GM23338 (cell line): Measurements from ENCODE around the gene PIGH. TPM values are rescaled to one million over a fixed set of nuclear protein-coding genes. Genes with fewer than 3 reads are reported as not detected.

Experiments used
- ATAC-seq: fragments of 200-7000 bp; cut with Tn5 transposase; 3 replicates; pipeline ENCODE4 v1.9.1; 2020
- DNase-seq: peaks from one replicate; pipeline ENCODE4 v3.0.0-alpha.2; 2015; ENCODE audit warnings: low spot score
- H2AFZ ChIP-seq: fragments of 200-600 bp; sonication (generic); 2 replicates; pipeline ENCODE4 v1.8.0; 2016; ENCODE audit warnings: antibody characterized with exemption, mild to moderate bottlenecking, moderate library complexity
- H3F3A ChIP-seq: fragments of 200-600 bp; sonication (generic); replicated peaks from 2 replicates; pipeline ENCODE4 v1.8.0; 2017; ENCODE audit warnings: antibody characterized with exemption, mixed run types, low read depth
- H3K27ac ChIP-seq: fragments of 200-600 bp; sonication (generic); 2 replicates; pipeline ENCODE4 v1.6.1; 2016; ENCODE audit warnings: low read depth
- H3K27me3 ChIP-seq: fragments of 200-600 bp; sonication (generic); 2 replicates; pipeline ENCODE4 v1.8.0; 2016; ENCODE audit warnings: mild to moderate bottlenecking, mixed run types, moderate library complexity; ENCODE audit not compliant: insufficient read depth
- H3K36me3 ChIP-seq: fragments of 200-600 bp; sonication (generic); 2 replicates; pipeline ENCODE4 v1.8.0; 2016; ENCODE audit warnings: mild to moderate bottlenecking; ENCODE audit not compliant: insufficient read depth
- H3K4me1 ChIP-seq: fragments of 200-600 bp; sonication (generic); 2 replicates; pipeline ENCODE4 v1.8.0; 2016; ENCODE audit warnings: mild to moderate bottlenecking, moderate library complexity; ENCODE audit not compliant: insufficient read depth
- H3K4me2 ChIP-seq: fragments of 200-600 bp; sonication (generic); 2 replicates; pipeline ENCODE4 v1.7.1; 2017; ENCODE audit warnings: mixed run types
- H3K4me3 ChIP-seq: fragments of 200-600 bp; sonication (generic); 2 replicates; pipeline ENCODE4 v1.6.1; 2016; ENCODE audit warnings: mixed run types
- H3K79me2 ChIP-seq: fragments of 200-600 bp; sonication (generic); replicated peaks from 2 replicates; pipeline ENCODE4 v1.8.0; 2017; ENCODE audit warnings: mild to moderate bottlenecking; ENCODE audit not compliant: insufficient read depth
- H3K9me2 ChIP-seq: fragments of 200-600 bp; sonication (generic); 2 replicates; pipeline ENCODE4 v1.8.0; 2017; ENCODE audit not compliant: insufficient read depth
- H4K20me1 ChIP-seq: fragments of 200-600 bp; sonication (generic); replicated peaks from 2 replicates; pipeline ENCODE4 v1.8.0; 2017; ENCODE audit warnings: mild to moderate bottlenecking; ENCODE audit not compliant: insufficient read depth
- H3K27ac Mint-ChIP-seq: 2 replicates; pipeline ENCODE4 v1.8.0; 2020; ENCODE audit warnings: inconsistent platforms, mild to moderate bottlenecking, moderate library complexity, mixed read lengths
- H3K27me3 Mint-ChIP-seq: 3 replicates; pipeline ENCODE4 v1.8.0; 2022; ENCODE audit warnings: low read depth, mild to moderate bottlenecking, moderate library complexity, mixed read lengths, inconsistent platforms; ENCODE audit not compliant: insufficient read depth, poor library complexity
- H3K36me3 Mint-ChIP-seq: 3 replicates; pipeline ENCODE4 v1.8.0; 2021; ENCODE audit warnings: low read depth, mild to moderate bottlenecking, inconsistent platforms, moderate library complexity, mixed read lengths
- H3K4me1 Mint-ChIP-seq: 3 replicates; pipeline ENCODE4 v1.8.0; 2020; ENCODE audit warnings: mild to moderate bottlenecking, inconsistent platforms, mixed read lengths
- H3K4me3 Mint-ChIP-seq: 3 replicates; pipeline ENCODE4 v1.8.0; 2021; ENCODE audit warnings: moderate library complexity, mild to moderate bottlenecking, inconsistent platforms, mixed read lengths
- H3K9me3 Mint-ChIP-seq: 3 replicates; pipeline ENCODE4 v1.8.0; 2020; ENCODE audit warnings: moderate library complexity, mild to moderate bottlenecking, inconsistent platforms, mixed read lengths
- CREB1 ChIP-seq: fragments of 250-450 bp; sonication (Bioruptor Pico); IDR thresholded peaks from 2 replicates; pipeline ENCODE4 v1.5.0; 2020; ENCODE audit warnings: low read depth, mild to moderate bottlenecking, moderate library complexity
- EZH2 ChIP-seq: fragments of 200-600 bp; sonication (generic); IDR thresholded peaks from one replicate; pipeline ENCODE4 v1.8.0; 2017; ENCODE audit warnings: antibody characterized with exemption, mild to moderate bottlenecking, low read depth; ENCODE audit not compliant: unreplicated experiment
- EZH2phosphoT487 ChIP-seq: fragments of 200-600 bp; sonication (generic); IDR thresholded peaks from one replicate; pipeline ENCODE4 v1.8.1; 2018; ENCODE audit warnings: antibody characterized with exemption; ENCODE audit not compliant: unreplicated experiment
- NANOG ChIP-seq: IDR thresholded peaks from 2 replicates; pipeline ENCODE4 v1.6.1; 2016; ENCODE audit warnings: antibody characterized with exemption, borderline replicate concordance
- POLR2AphosphoS5 ChIP-seq: IDR thresholded peaks from 2 replicates; pipeline ENCODE4 v1.6.1; 2016; ENCODE audit warnings: antibody characterized with exemption, low read depth
- STAT1 ChIP-seq: IDR thresholded peaks from one replicate; pipeline ENCODE4 v1.6.1; 2016; ENCODE audit warnings: antibody characterized with exemption; ENCODE audit not compliant: unreplicated experiment
- ZNF114 ChIP-seq: fragments of 250-450 bp; sonication (Bioruptor Pico); IDR thresholded peaks from 2 replicates; pipeline ENCODE4 v1.5.0; 2020; ENCODE audit warnings: mild to moderate bottlenecking, moderate library complexity
- ZNF331 ChIP-seq: fragments of 250-450 bp; sonication (Bioruptor Pico); IDR thresholded peaks from 2 replicates; pipeline ENCODE4 v1.5.0; 2020; ENCODE audit warnings: low read depth, mild to moderate bottlenecking, moderate library complexity
- polyA plus RNA-seq: library from polyadenylated mRNA; unstranded; fragments of >200 nt; fragmentation: Nextera tagmentation; extraction: Ambion mirVana; gene quantifications from 2 replicates; pipeline ENCODE4 v1.2.1, GENCODE V29; 2016
- total RNA-seq: library from RNA; depleted of rRNA; stranded (reverse); fragments of >200 nt; shearing (Covaris generic); gene quantifications from 2 replicates; pipeline ENCODE4 v1.2.3, GENCODE V29; 2014
- TF ChIP-seq, protein P1 (sequence below), 2 experiments: fragments of 200-600 bp in 1 of 2; sonication (generic) in 1 of 2; conservative IDR thresholded peaks; 2 replicates each; pipeline versions ENCODE4 v1.5.1 to v1.6.1; 2016 to 2017; ENCODE audit warnings: antibody characterized with exemption in 2 of 2, low read depth in 2 of 2, mild to moderate bottlenecking in 2 of 2, moderate library complexity in 1 of 2
- TF ChIP-seq, protein P2 (sequence below): IDR thresholded peaks from 2 replicates; pipeline ENCODE4 v1.6.1; 2016; ENCODE audit warnings: antibody characterized with exemption
- TF ChIP-seq, protein P3 (sequence below): IDR thresholded peaks from one replicate; pipeline ENCODE4 v1.6.1; 2018; ENCODE audit warnings: antibody characterized with exemption; ENCODE audit not compliant: unreplicated experiment

PIGH gene
- total and polyA plus RNA-seq, 2 experiments from 2014 or later, result 8.7 to 9.3 TPM

DNA sequence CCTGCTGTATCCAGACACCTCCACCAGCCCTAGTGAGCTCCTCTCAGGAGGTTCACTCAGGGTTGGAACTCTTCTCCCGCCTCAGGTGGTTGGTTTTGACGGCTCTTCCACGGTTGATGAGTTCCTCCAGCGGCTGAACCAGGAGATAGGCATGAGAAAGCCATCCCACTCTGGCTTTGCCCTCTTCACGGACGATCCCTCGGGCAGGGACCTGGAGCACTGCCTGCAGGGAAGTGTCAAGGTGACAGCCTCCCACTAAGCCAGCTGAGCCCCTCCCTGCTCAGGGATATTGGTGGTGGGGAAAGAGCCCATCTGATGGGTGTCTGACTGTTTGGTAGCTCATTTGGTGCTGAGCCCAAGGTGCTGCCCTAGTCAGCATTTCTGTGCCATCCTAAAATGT lies 20.4 kb downstream of the PIGH start (continued):
- TF ChIP-seq ZNF331 (CRISPR knock-in tag) (no peak), STAT1 (no peak), EZH2 (no peak), CREB1 (no peak), POLR2AphosphoS5 (no peak)
- TF ChIP-seq, protein P1, sequence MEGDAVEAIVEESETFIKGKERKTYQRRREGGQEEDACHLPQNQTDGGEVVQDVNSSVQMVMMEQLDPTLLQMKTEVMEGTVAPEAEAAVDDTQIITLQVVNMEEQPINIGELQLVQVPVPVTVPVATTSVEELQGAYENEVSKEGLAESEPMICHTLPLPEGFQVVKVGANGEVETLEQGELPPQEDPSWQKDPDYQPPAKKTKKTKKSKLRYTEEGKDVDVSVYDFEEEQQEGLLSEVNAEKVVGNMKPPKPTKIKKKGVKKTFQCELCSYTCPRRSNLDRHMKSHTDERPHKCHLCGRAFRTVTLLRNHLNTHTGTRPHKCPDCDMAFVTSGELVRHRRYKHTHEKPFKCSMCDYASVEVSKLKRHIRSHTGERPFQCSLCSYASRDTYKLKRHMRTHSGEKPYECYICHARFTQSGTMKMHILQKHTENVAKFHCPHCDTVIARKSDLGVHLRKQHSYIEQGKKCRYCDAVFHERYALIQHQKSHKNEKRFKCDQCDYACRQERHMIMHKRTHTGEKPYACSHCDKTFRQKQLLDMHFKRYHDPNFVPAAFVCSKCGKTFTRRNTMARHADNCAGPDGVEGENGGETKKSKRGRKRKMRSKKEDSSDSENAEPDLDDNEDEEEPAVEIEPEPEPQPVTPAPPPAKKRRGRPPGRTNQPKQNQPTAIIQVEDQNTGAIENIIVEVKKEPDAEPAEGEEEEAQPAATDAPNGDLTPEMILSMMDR (conservative IDR thresholded peaks at IDR 0.05; ENCODE audit: low read depth in 2 of 2), result no peak
- TF ChIP-seq, protein P2, sequence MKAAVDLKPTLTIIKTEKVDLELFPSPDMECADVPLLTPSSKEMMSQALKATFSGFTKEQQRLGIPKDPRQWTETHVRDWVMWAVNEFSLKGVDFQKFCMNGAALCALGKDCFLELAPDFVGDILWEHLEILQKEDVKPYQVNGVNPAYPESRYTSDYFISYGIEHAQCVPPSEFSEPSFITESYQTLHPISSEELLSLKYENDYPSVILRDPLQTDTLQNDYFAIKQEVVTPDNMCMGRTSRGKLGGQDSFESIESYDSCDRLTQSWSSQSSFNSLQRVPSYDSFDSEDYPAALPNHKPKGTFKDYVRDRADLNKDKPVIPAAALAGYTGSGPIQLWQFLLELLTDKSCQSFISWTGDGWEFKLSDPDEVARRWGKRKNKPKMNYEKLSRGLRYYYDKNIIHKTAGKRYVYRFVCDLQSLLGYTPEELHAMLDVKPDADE, result no peak

DNA sequence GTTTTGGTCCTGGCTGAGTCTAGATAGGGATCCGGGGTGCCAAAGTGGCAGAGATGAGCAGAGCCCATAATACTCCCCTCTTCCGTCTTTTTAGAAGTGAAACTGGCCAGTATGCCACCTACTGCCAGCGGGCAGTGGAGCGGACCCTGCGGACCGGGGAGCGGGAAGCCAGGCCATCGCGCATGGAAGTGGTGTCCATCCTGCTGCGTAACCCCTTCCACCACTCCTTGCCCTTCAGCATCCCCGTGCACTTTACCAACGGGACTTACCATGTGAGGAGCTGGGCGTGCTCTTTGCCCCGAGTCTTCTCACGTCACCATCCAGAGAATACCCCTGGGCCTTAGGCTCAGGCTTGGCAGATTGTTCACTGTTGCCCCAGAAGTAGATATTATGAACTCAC lies 21.0 kb downstream of the PIGH start:
- H3K4me1 Mint-ChIP-seq, result no peaks in the 10 kb centered on the region; the same call in 2 of the 3 replicates
- Histone ChIP-seq H3K4me2 (no peak overlapping the region), H3K27me3 (no peaks in the 10 kb centered on the region), H3K4me1 (no peaks in the 10 kb centered on the region), H3F3A (no peaks in the 10 kb centered on the region), H3K4me3 (no peak overlapping the region), H3K9me2 (no peaks in the 10 kb centered on the region), H2AFZ (no peak overlapping the region), H3K27ac (no peak overlapping the region), H3K79me2 (no peaks in the 10 kb centered on the region), H3K36me3 (no peaks in the 10 kb centered on the region), H4K20me1 (no peaks in the 10 kb centered on the region; the same call in 1 of the 2 replicates)
- H3K9me3 Mint-ChIP-seq, result no peaks in the 10 kb centered on the region
- TF ChIP-seq POLR2AphosphoS5, result no peak
- ATAC-seq, result no peak
- H3K27me3 Mint-ChIP-seq, result peaks cover 4% of the 10 kb centered on the region
- no peak overlapping the region for H3K4me3 Mint-ChIP-seq
- no peak for DNase-seq
- H3K36me3 Mint-ChIP-seq, result peaks cover 27% of the 10 kb centered on the region
- no peak overlapping the region for H3K27ac Mint-ChIP-seq

DNA sequence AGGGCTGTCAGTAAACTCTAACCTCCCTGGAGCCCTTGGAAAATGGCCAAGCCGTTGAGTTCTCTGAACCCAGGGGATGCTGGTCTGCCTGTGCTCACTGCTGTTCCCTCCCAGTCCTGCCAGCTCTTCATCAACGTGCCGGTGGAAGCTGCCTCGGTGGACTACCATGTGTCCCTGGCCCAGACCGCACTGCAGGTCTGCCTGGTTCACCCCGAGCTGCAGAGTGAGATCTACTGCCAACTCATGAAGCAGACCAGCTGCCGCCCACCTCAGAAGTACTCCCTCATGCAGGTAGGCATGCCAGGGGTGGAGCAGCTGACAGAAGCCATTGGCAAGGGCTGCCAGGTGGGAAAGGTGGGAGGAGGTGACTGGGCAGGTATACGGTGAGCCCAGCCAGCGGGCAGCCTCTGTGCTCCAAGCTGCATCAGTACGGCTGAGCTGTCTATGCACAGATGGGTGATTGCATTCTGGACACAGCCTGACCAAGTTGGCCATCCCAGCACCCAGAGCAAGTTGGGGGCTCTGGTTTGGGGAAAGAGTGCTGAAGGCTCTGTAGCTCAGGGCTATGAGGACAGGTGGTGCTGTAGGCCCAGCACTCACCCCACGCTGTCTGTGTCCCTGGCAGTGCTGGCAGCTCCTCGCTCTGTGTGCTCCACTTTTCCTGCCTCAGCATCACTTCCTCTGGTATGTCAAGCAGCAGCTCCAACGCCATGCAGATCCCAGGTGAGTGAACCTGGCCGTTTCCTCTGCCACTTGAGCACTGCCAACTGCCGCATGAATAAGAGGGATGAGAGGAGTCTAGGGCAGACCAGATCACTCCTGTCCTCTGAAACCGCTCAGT lies 21.9 kb downstream of the PIGH start:
- Histone ChIP-seq H3K9me2 (no peaks in the 10 kb centered on the region), H3K4me3 (no peak overlapping the region), H4K20me1 (no peaks in the 10 kb centered on the region; the same call in 1 of the 2 replicates), H3F3A (no peaks in the 10 kb centered on the region), H3K4me1 (no peaks in the 10 kb centered on the region), H3K27me3 (no peaks in the 10 kb centered on the region), H2AFZ (no peak overlapping the region), H3K79me2 (no peaks in the 10 kb centered on the region), H3K4me2 (no peak overlapping the region), H3K27ac (no peak overlapping the region), H3K36me3 (no peaks in the 10 kb centered on the region)
- no peak overlapping the region for H3K27ac Mint-ChIP-seq
- H3K9me3 Mint-ChIP-seq, result no peaks in the 10 kb centered on the region
- no peak for DNase-seq
- ATAC-seq, result no peak
- peaks cover 32% of the 10 kb centered on the region for H3K36me3 Mint-ChIP-seq
- H3K4me1 Mint-ChIP-seq, result no peaks in the 10 kb centered on the region; the same call in 2 of the 3 replicates
- H3K27me3 Mint-ChIP-seq, result peaks cover 4% of the 10 kb centered on the region
- H3K4me3 Mint-ChIP-seq, result no peak overlapping the region
- TF ChIP-seq, protein P3, sequence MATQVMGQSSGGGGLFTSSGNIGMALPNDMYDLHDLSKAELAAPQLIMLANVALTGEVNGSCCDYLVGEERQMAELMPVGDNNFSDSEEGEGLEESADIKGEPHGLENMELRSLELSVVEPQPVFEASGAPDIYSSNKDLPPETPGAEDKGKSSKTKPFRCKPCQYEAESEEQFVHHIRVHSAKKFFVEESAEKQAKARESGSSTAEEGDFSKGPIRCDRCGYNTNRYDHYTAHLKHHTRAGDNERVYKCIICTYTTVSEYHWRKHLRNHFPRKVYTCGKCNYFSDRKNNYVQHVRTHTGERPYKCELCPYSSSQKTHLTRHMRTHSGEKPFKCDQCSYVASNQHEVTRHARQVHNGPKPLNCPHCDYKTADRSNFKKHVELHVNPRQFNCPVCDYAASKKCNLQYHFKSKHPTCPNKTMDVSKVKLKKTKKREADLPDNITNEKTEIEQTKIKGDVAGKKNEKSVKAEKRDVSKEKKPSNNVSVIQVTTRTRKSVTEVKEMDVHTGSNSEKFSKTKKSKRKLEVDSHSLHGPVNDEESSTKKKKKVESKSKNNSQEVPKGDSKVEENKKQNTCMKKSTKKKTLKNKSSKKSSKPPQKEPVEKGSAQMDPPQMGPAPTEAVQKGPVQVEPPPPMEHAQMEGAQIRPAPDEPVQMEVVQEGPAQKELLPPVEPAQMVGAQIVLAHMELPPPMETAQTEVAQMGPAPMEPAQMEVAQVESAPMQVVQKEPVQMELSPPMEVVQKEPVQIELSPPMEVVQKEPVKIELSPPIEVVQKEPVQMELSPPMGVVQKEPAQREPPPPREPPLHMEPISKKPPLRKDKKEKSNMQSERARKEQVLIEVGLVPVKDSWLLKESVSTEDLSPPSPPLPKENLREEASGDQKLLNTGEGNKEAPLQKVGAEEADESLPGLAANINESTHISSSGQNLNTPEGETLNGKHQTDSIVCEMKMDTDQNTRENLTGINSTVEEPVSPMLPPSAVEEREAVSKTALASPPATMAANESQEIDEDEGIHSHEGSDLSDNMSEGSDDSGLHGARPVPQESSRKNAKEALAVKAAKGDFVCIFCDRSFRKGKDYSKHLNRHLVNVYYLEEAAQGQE, result no peak
- TF ChIP-seq CREB1 (no peak), EZH2 (no peak), EZH2phosphoT487 (no peak), NANOG (no peak), POLR2AphosphoS5 (no peak), ZNF114 (CRISPR knock-in tag) (no peak)
- TF ChIP-seq, protein P2, result no peak
